K562 (cell line): ENCODE results near the gene G6PC2. TPM values are rescaled to one million over a fixed set of nuclear protein-coding genes. Genes with fewer than 3 reads are reported as not detected.

ENCODE experiments used
- ATAC-seq: fragments of 200-7000 bp; cut with Tn5 transposase; 3 replicates; pipeline ENCODE4 v1.9.1; 2020; ENCODE audit warnings: moderate library complexity
- BruUV-seq: library from RNA; stranded (reverse); fragments of 400-500 nt; replicated peaks from 2 replicates; lab custom pipeline; 2021; lab: Mats Ljungman, UMichigan
- CTCF ChIA-PET: fragments of 300-600 bp; formaldehyde crosslinking; extraction: SDS; loops from one replicate; lab custom pipeline; 2021; ENCODE audit warnings: low intra/inter-chr PET ratio; lab: Yijun Ruan, JAX
- POLR2A ChIA-PET: fragments of 300-600, 350-650 bp; sonication (Branson Sonifier 250); formaldehyde crosslinking; extraction: SDS; loops from one replicate; lab custom pipeline; 2021; ENCODE audit warnings: antibody characterized with exemption, inconsistent platforms; lab: Yijun Ruan, JAX
- DNase-seq, 4 experiments: peaks; one replicate each; pipeline versions ENCODE4 v3.0.0 to v3.0.0-alpha.2; 2011 to 2018; ENCODE audit warnings: low spot score in 3 of 4, mixed read lengths in 3 of 4; ENCODE audit errors: extremely low read depth in 1 of 4
- FAIRE-seq: peaks from 2 replicates; lab custom pipeline; 2011; peaks lifted over from hg19 to GRCh38; lab: Jason Lieb, UNC
- H2AFZ ChIP-seq: 2 replicates; pipeline ENCODE4 v1.6.0; 2011; ENCODE audit warnings: low read depth, low read length, control low read depth, inconsistent platforms
- H3K27ac ChIP-seq: fragments of 200-600 bp; 3 replicates; pipeline ENCODE4 v1.8.0; 2011; ENCODE audit warnings: low read depth, mild to moderate bottlenecking, control low read depth, inconsistent platforms, low read length, moderate library complexity, mixed read lengths; ENCODE audit errors: extremely low read depth
- H3K27me3 ChIP-seq, 2 experiments: fragments of 300-600 bp in 1 of 2; 2 replicates in 1 of 2; 3 replicates in 1 of 2; pipeline versions ENCODE4 v1.6.0 to v1.8.0; 2011; ENCODE audit warnings: inconsistent platforms in 2 of 2, low read length in 2 of 2, mild to moderate bottlenecking in 1 of 2, mixed read lengths in 1 of 2, moderate library complexity in 1 of 2; ENCODE audit not compliant: control insufficient read depth in 2 of 2, insufficient read depth in 2 of 2
- H3K36me3 ChIP-seq: fragments of 300-600 bp; 3 replicates; pipeline ENCODE4 v1.8.0; 2011; ENCODE audit warnings: mild to moderate bottlenecking, low read length, inconsistent platforms; ENCODE audit not compliant: control insufficient read depth, insufficient read depth
- H3K4me1 ChIP-seq, 2 experiments: fragments of 200-600 bp in 1 of 2; replicated peaks in 1 of 2; 2 replicates in 1 of 2; 3 replicates in 1 of 2; pipeline versions ENCODE4 v1.5.1 to v1.8.0; 2011; ENCODE audit warnings: inconsistent platforms in 2 of 2, low read length in 2 of 2, mild to moderate bottlenecking in 1 of 2, mixed read lengths in 1 of 2, moderate library complexity in 1 of 2; ENCODE audit not compliant: control insufficient read depth in 2 of 2, insufficient read depth in 2 of 2
- H3K4me2 ChIP-seq: 2 replicates; pipeline ENCODE4 v1.6.1; 2011; ENCODE audit warnings: low read length, control low read depth, inconsistent platforms, mixed read lengths; ENCODE audit not compliant: insufficient read depth
- H3K4me3 ChIP-seq: fragments of 200-600 bp; sonication (generic), shearing (Covaris generic); 2 replicates; pipeline ENCODE4 v1.5.1; 2016; ENCODE audit warnings: control low read depth, inconsistent platforms
- H3K79me2 ChIP-seq: fragments of 200-600 bp; 3 replicates; pipeline ENCODE4 v1.8.0; 2011; ENCODE audit warnings: low read length, inconsistent platforms; ENCODE audit not compliant: control insufficient read depth, insufficient read depth
- H3K9ac ChIP-seq, 2 experiments: 2 replicates each; pipeline versions ENCODE4 v1.6.0 to v1.6.1; 2011; ENCODE audit warnings: low read depth in 2 of 2, low read length in 2 of 2, control low read depth in 1 of 2, inconsistent platforms in 1 of 2, mild to moderate bottlenecking in 1 of 2, mixed read lengths in 1 of 2; ENCODE audit not compliant: insufficient read depth in 1 of 2
- H3K9me1 ChIP-seq: one replicate; pipeline ENCODE4 v1.6.0; 2011; ENCODE audit warnings: inconsistent platforms, mild to moderate bottlenecking, low read length, moderate library complexity; ENCODE audit not compliant: control insufficient read depth, insufficient read depth
- H3K9me3 ChIP-seq: replicated peaks from 2 replicates; pipeline ENCODE4 v1.5.1; 2011; ENCODE audit warnings: low read depth, low read length, inconsistent platforms; ENCODE audit not compliant: control insufficient read depth, insufficient read depth
- H4K20me1 ChIP-seq: replicated peaks from 2 replicates; pipeline ENCODE4 v1.6.1; 2011; ENCODE audit warnings: low read length, inconsistent platforms, mixed read lengths; ENCODE audit not compliant: control insufficient read depth, insufficient read depth
- CBX3 ChIP-seq, 2 experiments: IDR thresholded peaks; 1 replicate in 1 of 2; 2 replicates in 1 of 2; pipeline ENCODE4 v1.6.1; 2012; ENCODE audit warnings: inconsistent platforms in 2 of 2, low read length in 2 of 2, borderline replicate concordance in 1 of 2, control low read depth in 1 of 2
- CTCF ChIP-seq, 3 experiments: IDR thresholded peaks in 2 of 3; conservative IDR thresholded peaks in 1 of 3; 2 replicates each; pipeline ENCODE4 v1.5.1; 2011 to 2012; ENCODE audit warnings: low read length in 3 of 3, mild to moderate bottlenecking in 3 of 3, control low read depth in 2 of 3, improper control_type of control experiment in 1 of 3, inconsistent platforms in 1 of 3, low read depth in 1 of 3, mixed read lengths in 1 of 3, moderate library complexity in 1 of 3; ENCODE audit not compliant: insufficient read depth in 2 of 3
- EP300 ChIP-seq: IDR thresholded peaks from 2 replicates; pipeline ENCODE4 v1.6.1; 2012; ENCODE audit warnings: low read length, improper control_type of control experiment
- FOXA3 ChIP-seq, 2 experiments: fragments of 450-650 bp in 1 of 2; sonication (generic) in 1 of 2; formaldehyde crosslinking; IDR thresholded peaks in 1 of 2; conservative IDR thresholded peaks in 1 of 2; 2 replicates each; pipeline versions ENCODE4 v1.4.0 to v1.8.0; 2020 to 2022; ENCODE audit warnings: mild to moderate bottlenecking in 2 of 2, missing genetic modification reagents in 1 of 2
- ID3 ChIP-seq, 2 experiments: fragments of 250-450 bp in 1 of 2; fragments of 450-650 bp in 1 of 2; sonication (Bioruptor Pico) in 1 of 2; IDR thresholded peaks; 2 replicates each; pipeline versions ENCODE4 v1.6.1 to v1.8.0; 2016 to 2021; ENCODE audit warnings: mild to moderate bottlenecking in 2 of 2, moderate library complexity in 2 of 2, missing compliant biosample characterization in 1 of 2, missing genetic modification characterization in 1 of 2
- POLR2AphosphoS5 ChIP-seq: IDR thresholded peaks from 2 replicates; pipeline ENCODE4 v1.6.1; 2011; ENCODE audit warnings: mild to moderate bottlenecking, low read depth, low read length, moderate library complexity; ENCODE audit not compliant: control insufficient read depth, insufficient read depth
- RCOR1 ChIP-seq, 2 experiments: IDR thresholded peaks; 2 replicates each; pipeline ENCODE4 v1.6.1; 2012; ENCODE audit warnings: low read depth in 2 of 2, low read length in 2 of 2, borderline replicate concordance in 1 of 2, improper control_type of control experiment in 1 of 2
- SREBF1 ChIP-seq: fragments of 150-350 bp; IDR thresholded peaks from 2 replicates; pipeline ENCODE4 v1.6.1; 2014; ENCODE audit warnings: antibody characterized with exemption, low read depth, low read length, borderline replicate concordance
- TCF3 ChIP-seq: sonication (generic); formaldehyde crosslinking; IDR thresholded peaks from 2 replicates; pipeline ENCODE4 v1.4.0; 2020; ENCODE audit warnings: mild to moderate bottlenecking, missing genetic modification reagents
- TEAD1 ChIP-seq, 2 experiments: fragments of 450-650 bp in 1 of 2; sonication (generic) in 1 of 2; formaldehyde crosslinking; IDR thresholded peaks; 2 replicates each; pipeline versions ENCODE4 v1.4.0 to v1.8.0; 2020 to 2022; ENCODE audit warnings: mild to moderate bottlenecking in 2 of 2, missing genetic modification reagents in 1 of 2
- TEAD4 ChIP-seq, 2 experiments: sonication (generic) in 1 of 2; formaldehyde crosslinking in 1 of 2; IDR thresholded peaks; 2 replicates each; pipeline versions ENCODE4 v1.6.1 to v1.8.0; 2012 to 2022; ENCODE audit warnings: borderline replicate concordance in 1 of 2, inconsistent platforms in 1 of 2, low read length in 1 of 2, mild to moderate bottlenecking in 1 of 2, missing genetic modification reagents in 1 of 2
- YY1 ChIP-seq, 3 experiments: IDR thresholded peaks; 2 replicates each; pipeline ENCODE4 v1.6.1; 2011; ENCODE audit warnings: low read length in 2 of 3, mild to moderate bottlenecking in 2 of 3, moderate library complexity in 2 of 3, borderline replicate concordance in 1 of 3, control low read depth in 1 of 3, low read depth in 1 of 3; ENCODE audit not compliant: insufficient read depth in 3 of 3, insufficient replicate concordance in 2 of 3, control insufficient read depth in 1 of 3, insufficient read length in 1 of 3; ENCODE audit errors: extremely low read depth in 1 of 3
- WGBS: fragments of 100-300 bp; shearing (Covaris generic); methylation state at CpG from one replicate; pipeline ENCODE4 v1.1.6; 2016; ENCODE audit warnings: low coverage, mixed read lengths; ENCODE audit not compliant: insufficient coverage; ENCODE audit errors: missing lambda C conversion rate; 5-methylcytosine and 5-hydroxymethylcytosine counted together
- in situ Hi-C: fragments of 300-500 bp; cut with MboI; formaldehyde crosslinking; loops from 4 replicates; pipeline ENCODE4 v1.15.0; 2018; ENCODE audit warnings: inconsistent platforms, mixed read lengths
- intact Hi-C: fragments of 100-400 bp; cut with micrococcal nuclease; formaldehyde crosslinking; loops from 2 replicates; pipeline ENCODE4 v1.14.2; 2022
- polyA plus RNA-seq, 8 experiments: library from polyadenylated mRNA; depleted of rRNA in 4 of 8; stranded (reverse) in 5 of 8; unstranded in 3 of 8; fragments of >200 nt; fragmentation: Nextera tagmentation in 2 of 8; fragmentation: Illumina TruSeq in 1 of 8; extraction: Ambion mirVana in 2 of 8; extraction: Trizol in 1 of 8; gene quantifications; 2 replicates each; pipeline versions ENCODE4 v1.2.1 to v1.2.3, GENCODE V29; 2011 to 2014; ENCODE audit warnings: inconsistent platforms in 1 of 8, missing spikeins in 1 of 8
- total RNA-seq, 7 experiments: library from RNA; depleted of rRNA in 6 of 7; stranded (reverse); fragments of >200 nt in 6 of 7; fragmentation: Illumina TruSeq in 2 of 7; extraction: Trizol in 2 of 7; gene quantifications; 2 replicates each; pipeline versions ENCODE4 v1.2.1 to v1.2.3, GENCODE V29; 2011 to 2021; ENCODE audit warnings: low replicate concordance in 1 of 7

Gene G6PC2
- total and polyA plus RNA-seq, 9 of the 15 experiments (the other 6 are each of a cell fraction or from before 2014, with no cell fraction given): 0.03 to 0.15 TPM; not detected in 7

GRCh38 chr2:168907940-168908662 lies 7.0 kb downstream of the G6PC2 start:
- in situ Hi-C loops: loop anchor here (25.0 kb wide), 1 partner anchor 971 kb away; no protein-coding TSS in a partner anchor
- Histone ChIP-seq H2AFZ (peak overlapping the region; percentile 60), H3K27ac (no peak overlapping the region), H3K79me2 (no peaks in the 10 kb centered on the region), H3K9me3 (no peaks in the 10 kb centered on the region), H4K20me1 (no peaks in the 10 kb centered on the region), H3K4me1 (peaks cover 3 to 4% of the 10 kb centered on the region in 2 experiments; a peak in 3 of 5 replicates), H3K4me2 (no peak overlapping the region), H3K27me3 (no peaks in the 10 kb centered on the region), H3K9ac (no peak overlapping the region), H3K4me3 (no peak overlapping the region), H3K9me1 (no peaks in the 10 kb centered on the region), H3K36me3 (no peaks in the 10 kb centered on the region)
- intact Hi-C loops: no loop called here
- no TSS peak for BruUV-seq
- CTCF ChIA-PET: no interaction called here
- DNase-seq (peak in 3 of 4 experiments; percentile 27 to 69 (median 68)), ATAC-seq (peak; percentile 91), FAIRE-seq (peak; percentile 32)
- POLR2A ChIA-PET: interaction anchor here (0.6 to 2.6 kb wide), 4 partner anchors 13 to 741 kb away, joined by 3 to 6 read pairs (median 4); partner anchors contain the start of genes NOSTRIN and SPC25
- WGBS: 73% methylated on average over 8 of the region's 8 CpGs
- peak in 1 of 3 experiments; percentile 75 for TF ChIP-seq YY1 (IDR thresholded peaks at IDR 0.05; ENCODE audit: borderline replicate concordance in 1 of 3, control insufficient read depth in 1 of 3, extremely low read depth in 1 of 3, insufficient read depth in 3 of 3, insufficient read length in 1 of 3, insufficient replicate concordance in 2 of 3, low read depth in 1 of 3, low read length in 2 of 3)
- peak in 1 of 2 experiments; percentile 35; a peak in 2 of 3 replicates for TF ChIP-seq CBX3 (IDR thresholded peaks at IDR 0.05; ENCODE audit: borderline replicate concordance in 1 of 2, low read length in 2 of 2)
- TF ChIP-seq CTCF (IDR thresholded peaks at IDR 0.05 in 2 of 3, conservative IDR thresholded peaks at IDR 0.05 in 1 of 3; ENCODE audit: insufficient read depth in 2 of 3, low read depth in 1 of 3, low read length in 3 of 3): peak; percentile 5 to 44 (median 22); a peak in 3 of 6 replicates
- peak; percentile 31; the same call in 1 of the 2 replicates for TF ChIP-seq EP300
- TF ChIP-seq TEAD4 (IDR thresholded peaks at IDR 0.05; ENCODE audit: low read length): peak; percentile 81
- no peak for TF ChIP-seq TEAD4 (CRISPR knock-in tag; IDR thresholded peaks at IDR 0.05; ENCODE audit: borderline replicate concordance)
- no peak for TF ChIP-seq SREBF1
- TF ChIP-seq TEAD1 (CRISPR knock-in tag; IDR thresholded peaks at IDR 0.05): 0 out of 4 replicates have a peak, but pooled peaks of 1 of the 2 experiments have one; percentile 58
- 0 out of 2 replicates have a peak, but pooled peaks have one; percentile 34 for TF ChIP-seq POLR2AphosphoS5
- peak in 1 of 2 experiments; percentile 88; a peak in 2 of 4 replicates for TF ChIP-seq RCOR1 (IDR thresholded peaks at IDR 0.05; ENCODE audit: borderline replicate concordance in 1 of 2, low read depth in 2 of 2, low read length in 2 of 2)
- TF ChIP-seq FOXA3 (CRISPR knock-in tag; conservative IDR thresholded peaks at IDR 0.05 in 1 of 2, IDR thresholded peaks at IDR 0.05 in 1 of 2): peak in 1 of 2 experiments; percentile 81; a peak in 2 of 4 replicates
- no peak for TF ChIP-seq ID3 (CRISPR knock-in tag; IDR thresholded peaks at IDR 0.05)
- TF ChIP-seq ID3 (tag; IDR thresholded peaks at IDR 0.05): peak; percentile 89
- peak; percentile 74 for TF ChIP-seq TCF3 (CRISPR knock-in tag)
